T-cell (primary cell): ENCODE data around the gene ZFAND2A. TPM values are rescaled to one million over a fixed set of nuclear protein-coding genes. Genes with fewer than 3 reads are reported as not detected.
A peak's percentile ranks its signal among the peaks of the same experiment; 100 is the strongest.

Source experiments
- ATAC-seq, 4 experiments: fragments of 200-7000 bp in 3 of 4; fragments of 150-1000 bp in 1 of 4; cut with Tn5 transposase; replicated peaks in 1 of 4; 1 replicate in 3 of 4; 2 replicates in 1 of 4; pipeline ENCODE4 v1.10.0; 2021; ENCODE audit warnings: moderate library complexity in 3 of 4, mild to moderate bottlenecking in 2 of 4, moderate number of reproducible peaks in 1 of 4
- CTCF ChIA-PET, 2 donors: fragments of 300-600 bp; sonication (Branson Sonifier 250); formaldehyde crosslinking; loops; one replicate each; lab custom pipeline; 2022; ENCODE audit warnings: antibody characterized with exemption in 2 of 2; lab: Charles Lee
- POLR2A ChIA-PET, 2 donors: fragments of 300-600 bp; sonication (Branson Sonifier 250); formaldehyde crosslinking; loops; one replicate each; lab custom pipeline; 2022; ENCODE audit warnings: antibody characterized with exemption in 2 of 2; lab: Charles Lee
- DNase-seq, 35 experiments: peaks; one replicate each; pipeline versions ENCODE4 v3.0.0 to v3.0.0-alpha.2; 2013 to 2023
- H3K27ac ChIP-seq: one replicate; pipeline ENCODE4 v1.5.1; 2013; ENCODE audit warnings: low read length
- H3K27me3 ChIP-seq, 2 experiments: replicated peaks in 1 of 2; 1 replicate in 1 of 2; 2 replicates in 1 of 2; pipeline versions ENCODE4 v1.6.1 to v1.7.0; 2013; ENCODE audit warnings: low read length in 1 of 2, mixed read lengths in 1 of 2; ENCODE audit not compliant: control insufficient read depth in 2 of 2, insufficient read depth in 2 of 2; ENCODE audit errors: extremely low read depth in 1 of 2
- H3K36me3 ChIP-seq, 2 donors: 1 replicate in 1 of 2; 2 replicates in 1 of 2; pipeline versions ENCODE4 v1.6.1 to v1.7.0; 2013; ENCODE audit warnings: low read length in 1 of 2; ENCODE audit not compliant: control insufficient read depth in 2 of 2, insufficient read depth in 1 of 2; ENCODE audit errors: extremely low read depth in 1 of 2
- H3K4me1 ChIP-seq, 2 experiments: 1 replicate in 1 of 2; 2 replicates in 1 of 2; pipeline versions ENCODE4 v1.6.1 to v1.7.0; 2013; ENCODE audit warnings: low read length in 2 of 2, mixed read lengths in 1 of 2; ENCODE audit not compliant: insufficient read depth in 2 of 2, control insufficient read depth in 1 of 2; ENCODE audit errors: extremely low read depth in 1 of 2
- H3K4me3 ChIP-seq, 2 donors: 1 replicate in 1 of 2; 2 replicates in 1 of 2; pipeline versions ENCODE4 v1.5.1 to v1.7.0; 2013; ENCODE audit warnings: mild to moderate bottlenecking in 2 of 2, low read length in 1 of 2, moderate library complexity in 1 of 2; ENCODE audit not compliant: control insufficient read depth in 1 of 2; ENCODE audit errors: extremely low read depth in 1 of 2
- H3K9me3 ChIP-seq: 2 replicates; pipeline ENCODE4 v1.7.0; 2013
- H3K27ac Mint-ChIP-seq, 2 donors: one replicate each; pipeline ENCODE4 v1.8.0; 2020 to 2021; ENCODE audit warnings: mild to moderate bottlenecking in 2 of 2, mixed read lengths in 2 of 2
- H3K27me3 Mint-ChIP-seq, 2 donors: one replicate each; pipeline ENCODE4 v1.8.0; 2021 to 2022; ENCODE audit warnings: mixed read lengths in 2 of 2
- H3K36me3 Mint-ChIP-seq: one replicate; pipeline ENCODE4 v1.8.0; 2021; ENCODE audit warnings: mixed read lengths
- H3K4me1 Mint-ChIP-seq, 3 donors: one replicate each; pipeline ENCODE4 v1.8.0; 2020 to 2022; ENCODE audit warnings: mixed read lengths in 3 of 3, mild to moderate bottlenecking in 1 of 3
- H3K4me3 Mint-ChIP-seq, 3 donors: one replicate each; pipeline ENCODE4 v1.8.0; 2020 to 2022; ENCODE audit warnings: mild to moderate bottlenecking in 3 of 3, mixed read lengths in 3 of 3, moderate library complexity in 3 of 3
- H3K9me3 Mint-ChIP-seq, 3 donors: one replicate each; pipeline ENCODE4 v1.8.0; 2020 to 2022; ENCODE audit warnings: mixed read lengths in 3 of 3
- WGBS: methylation state at CpG from one replicate; pipeline ENCODE4 v1.1.5; 2013; ENCODE audit warnings: missing lambda C conversion rate; ENCODE audit not compliant: insufficient coverage; 5-methylcytosine and 5-hydroxymethylcytosine counted together
- total RNA-seq, 35 experiments: library from RNA in 6 of 35; stranded (reverse) in 6 of 35; fragments of 120-200 nt in 1 of 35; gene quantifications; one replicate each; pipeline versions ENCODE4 v1.2.1 to v1.2.4 and lab custom pipeline; 2013 to 2026

The ZFAND2A gene
- total RNA-seq, 5 donors from 2014 or later (not counting 1 experiment from before 2014, with no cell fraction given), result 26.6 to 77.3 (median 30.1) TPM

GRCh38 chr7:1106063-1106792 is 53.8 kb downstream of the ZFAND2A start:
- peaks cover 0 to 2% of the 10 kb centered on the region in 2 donors for H3K27me3 Mint-ChIP-seq
- Histone ChIP-seq H3K36me3 (no peaks in the 10 kb centered on the region), H3K27me3 (peaks cover 0 to 4% of the 10 kb centered on the region in 2 experiments), H3K4me1 (peaks cover 0 to 15% of the 10 kb centered on the region in 2 experiments), H3K9me3 (no peaks in the 10 kb centered on the region), H3K4me3 (no peak overlapping the region), H3K27ac (no peak overlapping the region)
- H3K9me3 Mint-ChIP-seq, result no peaks in the 10 kb centered on the region
- ChIA-PET CTCF (interaction anchor here in 1 of 2 donors (1.0 kb wide), 1 partner anchor 20 kb away, joined by 8 read pairs; no protein-coding TSS in a partner anchor), POLR2A (no interaction called here)
- H3K4me1 Mint-ChIP-seq, result peaks cover 12 to 23% (median 19%) of the 10 kb centered on the region in 3 donors
- no peak for DNase-seq
- H3K27ac Mint-ChIP-seq, result no peak overlapping the region
- 93% methylated on average over 27 of the region's 27 CpGs for whole genome bisulfite sequencing
- H3K36me3 Mint-ChIP-seq, result peaks cover 3% of the 10 kb centered on the region
- ATAC-seq, result no peak
- H3K4me3 Mint-ChIP-seq, result no peak overlapping the region

- H3K4me1 Mint-ChIP-seq, result peaks cover 12 to 23% (median 19%) of the 10 kb centered on the region in 3 donors
- ATAC-seq (no peak), DNase-seq (no peak)
- peak overlapping the region in 1 of 2 donors; percentile 28 for H3K27ac Mint-ChIP-seq
- ChIA-PET CTCF (no interaction called here), POLR2A (no interaction called here)
- Histone ChIP-seq H3K4me3 (no peak overlapping the region), H3K36me3 (peaks cover 0 to under 1% of the 10 kb centered on the region in 2 donors), H3K27ac (no peak overlapping the region), H3K9me3 (no peaks in the 10 kb centered on the region), H3K4me1 (peaks cover 0 to 15% of the 10 kb centered on the region in 2 experiments), H3K27me3 (peaks cover 0 to 4% of the 10 kb centered on the region in 2 experiments)
- 98% methylated on average over 5 of the region's 11 CpGs for WGBS
- H3K36me3 Mint-ChIP-seq, result peaks cover 3% of the 10 kb centered on the region
- H3K4me3 Mint-ChIP-seq, result no peak overlapping the region
- peaks cover 0 to 2% of the 10 kb centered on the region in 2 donors for H3K27me3 Mint-ChIP-seq
- H3K9me3 Mint-ChIP-seq, result no peaks in the 10 kb centered on the region
These were observed 54.8 kb downstream of the ZFAND2A start for GRCh38 chr7:1105189-1105588.

- peak in 1 of 4 experiments; percentile 46 for ATAC-seq
- CTCF ChIA-PET, result no interaction called here
These were observed 55.3 kb downstream of the ZFAND2A start for GRCh38 chr7:1104516-1105179.

GRCh38 chr7:1103789-1104515 is 56.0 kb downstream of the ZFAND2A start:
- Mint-ChIP-seq H3K4me1 (peaks cover 12 to 23% (median 19%) of the 10 kb centered on the region in 3 donors), H3K27ac (peak overlapping the region; percentile 14 to 27), H3K27me3 (peaks cover 0 to 2% of the 10 kb centered on the region in 2 donors), H3K4me3 (peak overlapping the region in 2 of 3 donors; percentile 31 to 49), H3K36me3 (peaks cover 7% of the 10 kb centered on the region), H3K9me3 (no peaks in the 10 kb centered on the region)
- Histone ChIP-seq H3K27me3 (peaks cover 0 to 4% of the 10 kb centered on the region in 2 experiments), H3K4me3 (peak overlapping the region in 1 of 2 donors; percentile 4), H3K4me1 (peaks cover 0 to 15% of the 10 kb centered on the region in 2 experiments), H3K9me3 (no peaks in the 10 kb centered on the region), H3K36me3 (peaks cover 0 to 4% of the 10 kb centered on the region in 2 donors), H3K27ac (no peak overlapping the region)
- DNase-seq, result no peak
- 76% methylated on average over 21 of the region's 21 CpGs for WGBS
- ATAC-seq, result no peak
- ChIA-PET POLR2A (interaction anchor here in 1 of 2 donors (0.5 kb wide), 1 partner anchor 9 kb away, joined by 4 read pairs; no protein-coding TSS in a partner anchor), CTCF (no interaction called here)

More at GRCh38 chr7:1104516-1105179, 55.3 kb downstream of the ZFAND2A start:
- H3K36me3 Mint-ChIP-seq, result peaks cover 3% of the 10 kb centered on the region
- no peak for DNase-seq
- peak overlapping the region in 1 of 2 donors; percentile 28 for H3K27ac Mint-ChIP-seq
- no peaks in the 10 kb centered on the region for H3K9me3 ChIP-seq
- WGBS, result 92% methylated on average over 10 of the region's 13 CpGs
- no peaks in the 10 kb centered on the region for H3K9me3 Mint-ChIP-seq
- no peak overlapping the region for H3K4me3 ChIP-seq
- peaks cover 0 to 4% of the 10 kb centered on the region in 2 experiments for H3K27me3 ChIP-seq
- H3K27ac ChIP-seq, result no peak overlapping the region
- peaks cover 0 to 4% of the 10 kb centered on the region in 2 donors for H3K36me3 ChIP-seq
- POLR2A ChIA-PET, result interaction anchor here in 1 of 2 donors (0.5 kb wide), 1 partner anchor 8 kb away, joined by 4 read pairs; no protein-coding TSS in a partner anchor
- peaks cover 0 to 2% of the 10 kb centered on the region in 2 donors for H3K27me3 Mint-ChIP-seq
- H3K4me1 Mint-ChIP-seq, result peaks cover 12 to 23% (median 19%) of the 10 kb centered on the region in 3 donors
- no peak overlapping the region for H3K4me3 Mint-ChIP-seq
- H3K4me1 ChIP-seq, result peaks cover 0 to 15% of the 10 kb centered on the region in 2 experiments

GRCh38 chr7:1103009-1103788 is 56.8 kb downstream of the ZFAND2A start:
- DNase-seq (peak in 1 of 35 experiments; percentile 5), ATAC-seq (peak in 2 of 4 experiments; percentile 32 to 41)
- Mint-ChIP-seq H3K9me3 (peaks cover 0 to 2% (median 0%) of the 10 kb centered on the region in 3 donors), H3K4me1 (peaks cover 12 to 23% (median 19%) of the 10 kb centered on the region in 3 donors), H3K4me3 (peak overlapping the region in 2 of 3 donors; percentile 31 to 49), H3K27ac (peak overlapping the region; percentile 14 to 27), H3K36me3 (peaks cover 9% of the 10 kb centered on the region), H3K27me3 (peaks cover 0 to 2% of the 10 kb centered on the region in 2 donors)
- peak overlapping the region in 1 of 2 donors; percentile 4 for H3K4me3 ChIP-seq
- POLR2A ChIA-PET, result no interaction called here
- no peak overlapping the region for H3K27ac ChIP-seq
- H3K4me1 ChIP-seq, result peaks cover 0 to 15% of the 10 kb centered on the region in 2 experiments
- CTCF ChIA-PET, result no interaction called here
- no peaks in the 10 kb centered on the region for H3K9me3 ChIP-seq
- 55% methylated on average over 26 of the region's 34 CpGs for WGBS
- peaks cover 0 to 4% of the 10 kb centered on the region in 2 experiments for H3K27me3 ChIP-seq
- H3K36me3 ChIP-seq, result peaks cover 0 to 4% of the 10 kb centered on the region in 2 donors
